HG03460 (cell line): ENCODE data around the gene NACC2.

Source experiments
- ATAC-seq: cut with Tn5 transposase; IDR thresholded peaks from one replicate; pipeline ENCODE4 v1.9.1; 2021; ENCODE audit not compliant: unreplicated experiment

Gene NACC2

GRCh38 chr9:136093995-136094881, 851 bp downstream of the NACC2 start:
- no peak for ATAC-seq

GRCh38 chr9:136093346-136093986, 1.6 kb downstream of the NACC2 start:
- ATAC-seq: no peak

DNA sequence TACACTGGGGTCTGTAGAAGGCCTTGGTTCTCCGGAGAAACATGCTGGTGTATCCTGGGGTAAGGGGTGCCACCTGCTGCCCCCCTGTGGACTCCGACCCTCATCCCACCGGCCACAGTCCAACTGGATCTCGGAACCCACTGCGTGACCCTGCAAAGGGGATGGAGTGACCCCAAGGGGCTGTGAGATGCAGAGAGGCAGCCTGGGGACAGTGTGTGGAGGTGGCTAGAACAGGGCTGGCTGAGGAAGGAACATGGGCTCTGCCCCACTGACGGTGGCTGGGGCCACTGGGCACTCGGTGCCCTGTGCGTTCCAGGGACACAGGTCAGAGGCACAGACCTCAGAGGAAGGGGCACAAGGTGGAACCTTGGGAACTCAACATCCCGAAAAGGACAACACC, 2.3 kb downstream of the NACC2 start:
- ATAC-seq: no peak

GRCh38 chr9:136092353-136092650, 2.8 kb downstream of the NACC2 start:
- no peak for ATAC-seq

GRCh38 chr9:136091582-136092352, 3.3 kb downstream of the NACC2 start:
- no peak for ATAC-seq

DNA sequence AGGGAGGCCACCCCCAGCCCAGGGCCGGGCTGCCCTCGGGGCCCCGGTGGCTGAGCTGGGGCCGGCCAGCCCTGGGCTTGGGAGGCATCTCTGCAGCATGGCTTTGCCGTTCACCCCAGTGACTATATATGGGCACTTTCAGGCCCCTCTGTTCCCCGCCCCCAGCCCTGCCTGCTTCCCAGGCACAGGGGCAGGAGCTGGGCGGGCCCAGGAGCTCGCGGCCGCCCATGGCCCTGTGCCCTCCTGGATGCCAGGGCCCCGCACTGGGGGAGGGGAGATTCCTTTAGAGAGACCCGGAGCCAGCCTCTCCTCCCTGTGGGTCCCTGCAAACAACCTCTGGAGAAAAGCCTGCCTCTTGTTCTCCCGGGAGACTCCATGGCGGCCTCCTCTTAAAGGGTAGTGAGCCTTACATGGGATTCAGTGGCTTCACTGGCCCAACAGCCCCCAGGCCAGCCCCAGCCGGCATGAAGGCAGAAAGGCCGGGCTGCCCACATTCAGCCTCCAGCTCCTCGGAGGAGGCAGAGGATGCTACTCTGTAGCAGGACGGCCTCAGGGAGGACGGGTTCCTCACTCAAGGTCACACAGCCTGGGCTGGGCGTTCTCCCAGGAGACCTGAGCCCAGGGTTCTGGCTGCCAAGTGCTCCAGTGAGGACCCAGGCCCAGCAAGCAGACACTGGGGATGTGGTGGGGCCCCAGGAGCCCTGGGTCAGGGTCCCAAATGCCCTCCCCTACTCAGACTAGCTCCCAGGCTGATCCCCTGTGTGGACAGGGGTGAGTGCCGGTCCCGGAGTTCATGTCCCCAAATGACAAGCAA, 4.1 kb downstream of the NACC2 start:
- no peak for ATAC-seq

- no peak for ATAC-seq
These were observed 4.9 kb downstream of the NACC2 start for GRCh38 chr9:136090056-136090735.

- ATAC-seq: no peak
These were observed 5.4 kb downstream of the NACC2 start for GRCh38 chr9:136089697-136090045.

GRCh38 chr9:136088939-136089696, 6.0 kb downstream of the NACC2 start:
- ATAC-seq: no peak

- ATAC-seq: no peak
These were observed 6.6 kb downstream of the NACC2 start for GRCh38 chr9:136088481-136088938.

GRCh38 chr9:136087741-136088480, 7.2 kb downstream of the NACC2 start:
- no peak for ATAC-seq

GRCh38 chr9:136086951-136087740, 7.9 kb downstream of the NACC2 start:
- no peak for ATAC-seq

GRCh38 chr9:136086213-136086881, 8.7 kb downstream of the NACC2 start:
- no peak for ATAC-seq

DNA sequence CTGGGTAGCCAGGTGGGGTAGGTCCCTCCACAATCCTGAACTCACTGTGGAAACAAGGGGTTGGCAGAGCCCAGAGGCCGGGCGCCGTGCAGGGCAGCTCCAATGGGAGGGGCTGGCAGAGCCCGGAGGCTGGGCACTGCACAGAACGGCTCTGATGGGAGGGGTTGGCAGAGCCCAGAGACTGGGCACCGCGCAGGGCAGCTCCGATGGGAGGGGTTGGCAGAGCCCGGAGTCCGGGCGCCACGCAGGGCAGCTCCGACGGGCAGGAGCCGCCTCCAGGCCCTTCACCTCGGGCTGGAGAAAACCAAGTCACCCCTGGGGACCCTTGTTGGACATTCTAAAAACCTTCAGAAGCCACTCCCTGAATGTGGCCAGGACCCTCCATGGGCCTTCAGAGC, 9.3 kb downstream of the NACC2 start:
- ATAC-seq: no peak

- no peak for ATAC-seq
These were observed 10.8 kb downstream of the NACC2 start for GRCh38 chr9:136084063-136084944.

- no peak for ATAC-seq
These were observed 11.5 kb downstream of the NACC2 start for GRCh38 chr9:136083558-136084062.
